PC-9 (cell line): ENCODE measurements around the gene PTPRD.

Source experiments
- EZH2 ChIP-seq: fragments of 200-600 bp; sonication (generic); IDR thresholded peaks from 2 replicates; pipeline ENCODE4 v1.8.0; 2017; ENCODE audit warnings: antibody characterized with exemption, low read depth
- TF ChIP-seq, protein P1 (sequence below): fragments of 200-600 bp; sonication (generic); conservative IDR thresholded peaks from 2 replicates; pipeline ENCODE4 v1.6.1; 2017; ENCODE audit warnings: mixed run types, antibody characterized with exemption, mild to moderate bottlenecking, moderate library complexity

DNA sequence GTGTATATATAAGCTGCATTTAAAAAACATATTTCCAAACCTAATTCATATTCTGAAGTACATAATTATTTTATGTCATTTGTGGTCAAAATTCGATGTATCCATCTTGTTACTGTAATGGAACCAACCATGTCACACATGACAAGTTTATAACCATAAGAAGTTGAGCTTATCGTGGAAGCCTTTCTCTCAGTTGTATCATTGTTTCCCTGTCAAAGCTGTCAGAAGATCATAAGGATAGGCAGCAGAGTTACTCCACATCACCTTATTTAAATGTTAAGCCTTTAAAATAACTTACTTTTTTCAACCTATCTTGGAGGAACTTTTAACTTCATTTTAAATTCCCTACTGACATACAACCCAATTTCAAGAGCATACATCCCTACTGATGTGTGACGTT is 841.5 kb downstream of the PTPRD start:
- TF ChIP-seq, protein P1, sequence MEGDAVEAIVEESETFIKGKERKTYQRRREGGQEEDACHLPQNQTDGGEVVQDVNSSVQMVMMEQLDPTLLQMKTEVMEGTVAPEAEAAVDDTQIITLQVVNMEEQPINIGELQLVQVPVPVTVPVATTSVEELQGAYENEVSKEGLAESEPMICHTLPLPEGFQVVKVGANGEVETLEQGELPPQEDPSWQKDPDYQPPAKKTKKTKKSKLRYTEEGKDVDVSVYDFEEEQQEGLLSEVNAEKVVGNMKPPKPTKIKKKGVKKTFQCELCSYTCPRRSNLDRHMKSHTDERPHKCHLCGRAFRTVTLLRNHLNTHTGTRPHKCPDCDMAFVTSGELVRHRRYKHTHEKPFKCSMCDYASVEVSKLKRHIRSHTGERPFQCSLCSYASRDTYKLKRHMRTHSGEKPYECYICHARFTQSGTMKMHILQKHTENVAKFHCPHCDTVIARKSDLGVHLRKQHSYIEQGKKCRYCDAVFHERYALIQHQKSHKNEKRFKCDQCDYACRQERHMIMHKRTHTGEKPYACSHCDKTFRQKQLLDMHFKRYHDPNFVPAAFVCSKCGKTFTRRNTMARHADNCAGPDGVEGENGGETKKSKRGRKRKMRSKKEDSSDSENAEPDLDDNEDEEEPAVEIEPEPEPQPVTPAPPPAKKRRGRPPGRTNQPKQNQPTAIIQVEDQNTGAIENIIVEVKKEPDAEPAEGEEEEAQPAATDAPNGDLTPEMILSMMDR = no peak
- TF ChIP-seq EZH2 = no peak
